GM19035 (cell line): Measurements from ENCODE around the gene CLCN4.

Experiments
- ATAC-seq: cut with Tn5 transposase; IDR thresholded peaks from one replicate; pipeline ENCODE4 v1.9.1; 2021; ENCODE audit not compliant: unreplicated experiment

CLCN4 gene

GRCh38 chrX:10189317-10190268, 32.8 kb downstream of the CLCN4 start:
- peak; percentile 92 for ATAC-seq

- ATAC-seq, result no peak
These were observed 33.6 kb downstream of the CLCN4 start for GRCh38 chrX:10190367-10190766.

- no peak for ATAC-seq
These were observed 36.8 kb downstream of the CLCN4 start for GRCh38 chrX:10193587-10193986.

- no peak for ATAC-seq
These were observed 38.6 kb downstream of the CLCN4 start for GRCh38 chrX:10195425-10195824.

GRCh38 chrX:10195947-10196346, 39.2 kb downstream of the CLCN4 start:
- ATAC-seq, result no peak

GRCh38 chrX:10197279-10198210, 40.8 kb downstream of the CLCN4 start:
- no peak for ATAC-seq

- ATAC-seq, result no peak
These were observed 41.5 kb downstream of the CLCN4 start for GRCh38 chrX:10198254-10198653.

- ATAC-seq, result peak; percentile 97
These were observed 42.4 kb downstream of the CLCN4 start for GRCh38 chrX:10199212-10199611.

GRCh38 chrX:10203617-10204016, 46.8 kb downstream of the CLCN4 start:
- ATAC-seq, result no peak

- no peak for ATAC-seq
These were observed 49.5 kb downstream of the CLCN4 start for GRCh38 chrX:10206317-10206716.

- ATAC-seq, result no peak
These were observed 51.6 kb downstream of the CLCN4 start for GRCh38 chrX:10208281-10208856.

GRCh38 chrX:10208953-10209352, 52.2 kb downstream of the CLCN4 start:
- ATAC-seq, result no peak

- no peak for ATAC-seq
These were observed 55.6 kb downstream of the CLCN4 start for GRCh38 chrX:10212395-10212794.

GRCh38 chrX:10213716-10214115, 56.9 kb downstream of the CLCN4 start:
- ATAC-seq, result no peak

GRCh38 chrX:10216208-10216607, 59.4 kb downstream of the CLCN4 start:
- no peak for ATAC-seq

- ATAC-seq, result no peak
These were observed 60.4 kb downstream of the CLCN4 start for GRCh38 chrX:10217198-10217597.

- ATAC-seq, result no peak
These were observed 64.9 kb downstream of the CLCN4 start for GRCh38 chrX:10221651-10222050.

- no peak for ATAC-seq
These were observed 66.5 kb downstream of the CLCN4 start for GRCh38 chrX:10223276-10223675.

GRCh38 chrX:10223781-10224180, 67.0 kb downstream of the CLCN4 start:
- no peak for ATAC-seq

GRCh38 chrX:10230222-10230621, 73.4 kb downstream of the CLCN4 start:
- ATAC-seq, result no peak

GRCh38 chrX:10231461-10231860, 74.7 kb downstream of the CLCN4 start:
- ATAC-seq, result no peak
